Measurements from ENCODE around the gene CCKAR. TPM values are rescaled to one million over a fixed set of nuclear protein-coding genes. Genes with fewer than 3 reads are reported as not detected.
A peak's percentile ranks its signal among the peaks of the same experiment; 100 is the strongest.

CCKAR gene
- total and polyA plus RNA-seq, 2 of the 8 experiments (the other 6 are each of a cell fraction or from before 2014, with no cell fraction given) = not detected

DNA sequence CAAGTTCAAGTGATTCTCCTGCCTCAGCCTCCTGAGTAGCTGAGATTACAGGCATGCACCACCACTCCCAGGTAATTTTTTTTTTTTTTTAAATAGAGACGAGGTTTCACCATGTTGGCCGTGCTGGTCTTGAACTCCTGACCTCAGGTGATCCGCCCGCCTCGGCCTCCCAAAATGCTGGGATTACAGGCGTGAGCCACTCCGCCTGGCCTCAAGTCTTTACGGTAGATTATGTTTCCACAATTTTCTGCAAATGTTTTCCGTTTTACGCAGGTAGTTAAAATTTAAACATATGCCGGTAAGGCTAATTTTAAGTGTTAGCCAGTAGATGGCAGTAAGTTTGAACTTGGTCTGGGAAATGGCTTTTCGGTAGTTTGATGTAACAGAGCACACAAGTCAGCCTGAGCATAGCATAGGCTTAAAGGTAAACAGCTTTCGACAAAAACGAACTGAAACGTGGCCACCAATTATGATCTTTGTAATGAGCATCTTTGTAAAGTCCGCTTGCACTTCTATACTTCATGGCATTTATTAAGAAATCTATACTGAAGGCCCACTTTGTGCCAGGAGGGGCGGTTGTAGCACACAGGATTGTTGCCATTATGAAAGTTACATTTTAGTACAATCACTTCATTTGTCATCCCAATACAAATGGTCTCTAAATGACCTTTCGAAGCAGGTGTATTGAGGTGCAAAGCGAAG is 31.1 kb downstream of the CCKAR start:
- FAIRE-seq (peak; percentile 72), DNase-seq (ENCODE audit: low read depth in 1 of 2, low spot score in 2 of 2) (peak in 1 of 2 experiments; percentile 9)
- POLR2A ChIA-PET (ENCODE audit: partially characterized antibody) = no interaction called here
- Histone ChIP-seq H3K23me2 (ENCODE audit: low read depth, low read length) (no peaks in the 10 kb centered on the region), H3K14ac (ENCODE audit: insufficient read length) (no peak overlapping the region), H3K4me2 (ENCODE audit: insufficient read depth in 1 of 2, low read depth in 2 of 2, low read length in 2 of 2) (no peak overlapping the region), H3K23ac (ENCODE audit: insufficient read length) (no peak overlapping the region), H3K4ac (replicated peaks; ENCODE audit: insufficient read length, low read depth, low read length) (no peak overlapping the region), H3K79me1 (ENCODE audit: low read depth, low read length) (no peaks in the 10 kb centered on the region), H3K56ac (replicated peaks; ENCODE audit: insufficient read length, low read depth, low read length) (no peak overlapping the region), H2BK20ac (ENCODE audit: low read length) (no peak overlapping the region), H3K9me3 (ENCODE audit: insufficient read depth in 2 of 2, low read depth in 1 of 2, low read length in 1 of 2) (no peaks in the 10 kb centered on the region), H3K79me2 (ENCODE audit: control insufficient read depth in 1 of 2, insufficient read depth in 2 of 2, low read length in 2 of 2) (no peaks in the 10 kb centered on the region), H2BK12ac (ENCODE audit: low read depth, low read length) (no peak overlapping the region), H3K36me3 (ENCODE audit: control insufficient read depth in 2 of 4, insufficient read depth in 4 of 4, low read length in 3 of 4) (no peaks in the 10 kb centered on the region), H3K27ac (ENCODE audit: low read depth, low read length) (no peak overlapping the region), H2AK5ac (ENCODE audit: low read depth, low read length) (no peak overlapping the region), H4K20me1 (replicated peaks in 1 of 2; ENCODE audit: control insufficient read depth in 1 of 2, insufficient read depth in 2 of 2, low read length in 2 of 2) (no peaks in the 10 kb centered on the region), H3K4me3 (ENCODE audit: extremely low read depth in 1 of 4, insufficient read depth in 2 of 4, low read depth in 3 of 4, low read length in 4 of 4) (no peak overlapping the region), H3K4me1 (replicated peaks in 1 of 4; ENCODE audit: control insufficient read depth in 3 of 4, insufficient read depth in 4 of 4, low read length in 3 of 4) (no peaks in the 10 kb centered on the region), H3K27me3 (replicated peaks in 1 of 4; ENCODE audit: control insufficient read depth in 3 of 4, extremely low read depth in 1 of 4, insufficient read depth in 3 of 4, low read length in 3 of 4) (no peaks in the 10 kb centered on the region), H2BK15ac (ENCODE audit: low read length) (no peak overlapping the region), H3K9ac (replicated peaks in 1 of 4; ENCODE audit: extremely low read depth in 1 of 4, low read depth in 3 of 4, low read length in 3 of 4) (no peak overlapping the region), H4K8ac (ENCODE audit: extremely low read depth, insufficient read depth, low read length) (no peak overlapping the region), H2BK5ac (ENCODE audit: low read depth, low read length) (no peak overlapping the region), H4K5ac (ENCODE audit: insufficient read length, low read depth, low read length) (no peak overlapping the region), H4K91ac (replicated peaks; ENCODE audit: insufficient read length, low read length) (no peak overlapping the region), H2AFZ (ENCODE audit: low read length) (peak overlapping the region; percentile 55; the same call in 1 of the 2 replicates), H3K18ac (ENCODE audit: extremely low read depth, low read length) (no peak overlapping the region), H2BK120ac (replicated peaks; ENCODE audit: low read depth, low read length) (no peak overlapping the region)
- 51% methylated on average over 19 of the region's 19 CpGs; no CpG with 5 or more reads in 1 of the 2 experiments for WGBS, 2 experiments (ENCODE audit: extremely low coverage in 1 of 2, insufficient coverage in 1 of 2, insufficient read length in 1 of 2, insufficient replicate concordance in 2 of 2, low coverage in 1 of 2, low lambda C conversion rate in 2 of 2, missing lambda C conversion rate in 1 of 2)
- CTCF ChIA-PET (ENCODE audit: partially characterized antibody) = interaction anchor here (0.6 to 5.7 kb wide), 26 partner anchors 8 to 591 kb away, joined by 3 to 73 read pairs (median 3); no protein-coding TSS in a partner anchor
- TF ChIP-seq JUND (IDR thresholded peaks at IDR 0.05; ENCODE audit: low read length) = no peak
- TF ChIP-seq, protein P1, sequence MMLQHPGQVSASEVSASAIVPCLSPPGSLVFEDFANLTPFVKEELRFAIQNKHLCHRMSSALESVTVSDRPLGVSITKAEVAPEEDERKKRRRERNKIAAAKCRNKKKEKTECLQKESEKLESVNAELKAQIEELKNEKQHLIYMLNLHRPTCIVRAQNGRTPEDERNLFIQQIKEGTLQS (IDR thresholded peaks at IDR 0.05; ENCODE audit: insufficient read depth, low read depth, low read length) = no peak
